Measurements from ENCODE around the gene OR3A2. TPM values are rescaled to one million over a fixed set of nuclear protein-coding genes. Genes with fewer than 3 reads are reported as not detected.
A peak's percentile ranks its signal among the peaks of the same experiment; 100 is the strongest.
"Not testable (repeated sequence)": the region's sequence is repeated elsewhere in the genome, so short reads cannot be mapped to it uniquely, and the experiment has no call there.

The OR3A2 gene
- total RNA-seq, 1 experiment from 2014 or later = not detected

DNA sequence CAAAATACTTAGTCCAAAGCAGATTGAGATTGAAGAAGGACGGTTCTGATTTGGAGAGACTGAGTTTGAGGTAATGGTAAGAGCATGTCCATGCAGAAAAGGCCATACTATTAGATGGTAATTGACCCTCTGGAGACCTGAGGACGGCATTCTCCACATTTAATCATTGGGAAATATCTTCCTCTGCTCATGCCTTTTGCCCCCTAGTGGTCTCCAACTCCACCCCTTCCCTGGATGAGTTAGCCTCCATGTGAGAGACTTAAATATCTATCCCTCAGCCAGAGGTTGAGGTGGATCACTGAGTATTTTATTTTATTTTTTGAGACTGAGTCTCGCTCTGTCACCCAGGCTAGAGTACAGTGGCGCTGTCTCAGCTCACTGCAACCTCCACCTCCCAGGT, 77.5 kb downstream of the OR3A2 start:
- BruUV-seq (replicated peaks) = no TSS peak
- Histone ChIP-seq H3K36me3 (ENCODE audit: insufficient read depth, low read length, poor library complexity, severe bottlenecking) (no peaks in the 10 kb centered on the region), H3K27me3 (replicated peaks; ENCODE audit: insufficient read depth, low read depth, low read length, poor library complexity) (no peaks in the 10 kb centered on the region), H3K4me1 (ENCODE audit: insufficient read depth, low read length, poor library complexity, severe bottlenecking) (no peaks in the 10 kb centered on the region), H3K27ac (ENCODE audit: low read depth, low read length, poor library complexity, severe bottlenecking) (no peak overlapping the region), H3K9me3 (ENCODE audit: low read depth, low read length, poor library complexity, severe bottlenecking) (no peaks in the 10 kb centered on the region), H3K4me3 (ENCODE audit: low read depth, low read length, poor library complexity, severe bottlenecking) (no peak overlapping the region)
- CTCF ChIA-PET = no interaction called here
- DNase-seq (ENCODE audit: low spot score) = no peak
- POLR2A ChIA-PET (ENCODE audit: low non-redundant PET) = no interaction called here
- intact Hi-C loops (cut with micrococcal nuclease; ENCODE audit: unreplicated experiment) = no loop called here
- TF ChIP-seq, protein P1, sequence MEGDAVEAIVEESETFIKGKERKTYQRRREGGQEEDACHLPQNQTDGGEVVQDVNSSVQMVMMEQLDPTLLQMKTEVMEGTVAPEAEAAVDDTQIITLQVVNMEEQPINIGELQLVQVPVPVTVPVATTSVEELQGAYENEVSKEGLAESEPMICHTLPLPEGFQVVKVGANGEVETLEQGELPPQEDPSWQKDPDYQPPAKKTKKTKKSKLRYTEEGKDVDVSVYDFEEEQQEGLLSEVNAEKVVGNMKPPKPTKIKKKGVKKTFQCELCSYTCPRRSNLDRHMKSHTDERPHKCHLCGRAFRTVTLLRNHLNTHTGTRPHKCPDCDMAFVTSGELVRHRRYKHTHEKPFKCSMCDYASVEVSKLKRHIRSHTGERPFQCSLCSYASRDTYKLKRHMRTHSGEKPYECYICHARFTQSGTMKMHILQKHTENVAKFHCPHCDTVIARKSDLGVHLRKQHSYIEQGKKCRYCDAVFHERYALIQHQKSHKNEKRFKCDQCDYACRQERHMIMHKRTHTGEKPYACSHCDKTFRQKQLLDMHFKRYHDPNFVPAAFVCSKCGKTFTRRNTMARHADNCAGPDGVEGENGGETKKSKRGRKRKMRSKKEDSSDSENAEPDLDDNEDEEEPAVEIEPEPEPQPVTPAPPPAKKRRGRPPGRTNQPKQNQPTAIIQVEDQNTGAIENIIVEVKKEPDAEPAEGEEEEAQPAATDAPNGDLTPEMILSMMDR (conservative IDR thresholded peaks at IDR 0.05; ENCODE audit: low read depth, low read length) = 0 out of 2 replicates have a peak, but pooled peaks have one; percentile 10
- TF ChIP-seq EZH2 (IDR thresholded peaks at IDR 0.05; ENCODE audit: borderline replicate concordance, low read depth, low read length, poor library complexity, severe bottlenecking) = no peak

DNA sequence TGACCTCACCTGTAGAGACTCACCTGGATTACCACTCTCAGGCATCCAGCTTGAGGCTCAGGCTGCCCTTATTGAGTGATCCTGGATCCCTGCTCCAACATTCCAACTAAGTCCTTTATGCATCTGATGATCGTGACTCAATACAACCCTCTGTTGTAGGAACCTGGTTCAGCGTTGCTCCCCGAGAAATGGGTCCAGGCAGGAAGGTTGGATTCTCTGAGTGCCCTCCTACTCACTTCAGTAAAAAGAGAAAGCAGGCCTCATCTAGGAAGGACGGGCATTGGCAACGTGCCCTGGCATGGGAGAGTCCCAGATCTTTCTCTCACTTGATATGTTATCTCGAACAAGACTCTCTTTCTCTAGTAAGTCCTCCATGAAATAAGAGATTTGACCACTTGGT, 87.8 kb downstream of the OR3A2 start, which contains the start of gene OR3A1:
Gene OR3A1, minus strand, starts transcription at position 101 of the 400 bp plus-strand sequence. CDS start 5,778 bp downstream, outside the sequence.
- no TSS peak for BruUV-seq (replicated peaks)
- TF ChIP-seq, protein P1 (conservative IDR thresholded peaks at IDR 0.05; ENCODE audit: low read depth, low read length) = no peak
- TF ChIP-seq EZH2 (IDR thresholded peaks at IDR 0.05; ENCODE audit: borderline replicate concordance, low read depth, low read length, poor library complexity, severe bottlenecking) = no peak

DNA sequence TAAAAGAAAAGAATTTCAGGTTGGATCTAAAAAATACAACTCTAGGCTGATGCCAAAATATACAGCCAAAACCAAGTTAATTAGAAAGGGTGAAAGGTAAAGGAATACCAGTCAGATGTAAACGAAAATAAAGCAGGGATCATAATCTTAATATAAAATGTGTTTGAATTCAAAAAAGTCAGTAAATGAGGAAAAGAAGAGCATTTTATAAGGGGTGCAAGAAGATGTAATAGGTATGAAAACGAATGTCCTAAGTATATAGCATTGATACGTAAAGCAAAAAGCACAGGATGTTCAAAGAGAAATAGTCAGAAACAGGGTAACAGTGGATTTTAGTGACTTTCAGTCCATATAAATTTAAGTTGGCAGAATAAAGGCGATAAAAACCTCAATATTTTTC, 90.5 kb downstream of the OR3A2 start:
- no peaks in the 10 kb centered on the region for H3K4me1 ChIP-seq (ENCODE audit: insufficient read depth, low read length, poor library complexity, severe bottlenecking)
- H3K4me3 ChIP-seq (ENCODE audit: low read depth, low read length, poor library complexity, severe bottlenecking) = no peak overlapping the region
- ChIA-PET CTCF (no interaction called here), POLR2A (ENCODE audit: low non-redundant PET) (no interaction called here)
- H3K9me3 ChIP-seq (ENCODE audit: low read depth, low read length, poor library complexity, severe bottlenecking) = no peaks in the 10 kb centered on the region
- no peaks in the 10 kb centered on the region for H3K36me3 ChIP-seq (ENCODE audit: insufficient read depth, low read length, poor library complexity, severe bottlenecking)
- DNase-seq (ENCODE audit: low spot score) = no peak
- TF ChIP-seq EZH2 (IDR thresholded peaks at IDR 0.05; ENCODE audit: borderline replicate concordance, low read depth, low read length, poor library complexity, severe bottlenecking) = no peak
- TF ChIP-seq, protein P1 (conservative IDR thresholded peaks at IDR 0.05; ENCODE audit: low read depth, low read length) = no peak
- intact Hi-C loops (cut with micrococcal nuclease; ENCODE audit: unreplicated experiment) = no loop called here
- H3K27me3 ChIP-seq (replicated peaks; ENCODE audit: insufficient read depth, low read depth, low read length, poor library complexity) = peaks cover 41% of the 10 kb centered on the region
- no TSS peak for BruUV-seq (replicated peaks)
- no peak overlapping the region for H3K27ac ChIP-seq (ENCODE audit: low read depth, low read length, poor library complexity, severe bottlenecking)

More for the DNA sequence above, 87.8 kb downstream of the OR3A2 start, which contains the start of gene OR3A1:
- intact Hi-C loops (cut with micrococcal nuclease; ENCODE audit: unreplicated experiment) = no loop called here
- Histone ChIP-seq H3K27me3 (replicated peaks; ENCODE audit: insufficient read depth, low read depth, low read length, poor library complexity) (peaks cover 40% of the 10 kb centered on the region), H3K4me1 (ENCODE audit: insufficient read depth, low read length, poor library complexity, severe bottlenecking) (no peaks in the 10 kb centered on the region), H3K27ac (ENCODE audit: low read depth, low read length, poor library complexity, severe bottlenecking) (no peak within 1 kb of the TSS), H3K9me3 (ENCODE audit: low read depth, low read length, poor library complexity, severe bottlenecking) (no peaks in the 10 kb centered on the region), H3K36me3 (ENCODE audit: insufficient read depth, low read length, poor library complexity, severe bottlenecking) (no peaks in the 10 kb centered on the region), H3K4me3 (ENCODE audit: low read depth, low read length, poor library complexity, severe bottlenecking) (no peak within 1 kb of the TSS)
- no peak for DNase-seq (ENCODE audit: low spot score)
- POLR2A ChIA-PET (ENCODE audit: low non-redundant PET) = no interaction called here
- CTCF ChIA-PET = no interaction called here

GRCh38 chr17:3293548-3293947, 92.6 kb downstream of the OR3A2 start:
- H3K4me1 ChIP-seq (ENCODE audit: insufficient read depth, low read length, poor library complexity, severe bottlenecking); DNase-seq (ENCODE audit: low spot score); POLR2A ChIA-PET (ENCODE audit: low non-redundant PET); BruUV-seq (replicated peaks); CTCF ChIA-PET; H3K36me3 ChIP-seq (ENCODE audit: insufficient read depth, low read length, poor library complexity, severe bottlenecking); H3K27ac ChIP-seq (ENCODE audit: low read depth, low read length, poor library complexity, severe bottlenecking); H3K4me3 ChIP-seq (ENCODE audit: low read depth, low read length, poor library complexity, severe bottlenecking); H3K9me3 ChIP-seq (ENCODE audit: low read depth, low read length, poor library complexity, severe bottlenecking); intact Hi-C loops (cut with micrococcal nuclease; ENCODE audit: unreplicated experiment): not testable (repeated sequence)
- H3K27me3 ChIP-seq (replicated peaks; ENCODE audit: insufficient read depth, low read depth, low read length, poor library complexity) = peaks cover 50% of the 10 kb centered on the region
